GM21529 (cell line): ENCODE measurements around the gene KRTAP5-6.

Source experiments
- ATAC-seq: cut with Tn5 transposase; IDR thresholded peaks from one replicate; pipeline ENCODE4 v1.9.1; 2021; ENCODE audit not compliant: unreplicated experiment

The KRTAP5-6 gene

GRCh38 chr11:1701091-1701807 lies 4.3 kb downstream of the KRTAP5-6 start:
- no peak for ATAC-seq

GRCh38 chr11:1702506-1702905 lies 5.5 kb downstream of the KRTAP5-6 start:
- no peak for ATAC-seq

GRCh38 chr11:1703146-1703545 lies 6.2 kb downstream of the KRTAP5-6 start:
- ATAC-seq, result no peak

GRCh38 chr11:1705126-1706052 lies 8.4 kb downstream of the KRTAP5-6 start:
- ATAC-seq, result no peak

- ATAC-seq, result no peak
Measured at GRCh38 chr11:1706634-1707400, 9.8 kb downstream of the KRTAP5-6 start.

- no peak for ATAC-seq
Measured at GRCh38 chr11:1707751-1708150, 10.8 kb downstream of the KRTAP5-6 start.

- no peak for ATAC-seq
Measured at GRCh38 chr11:1708716-1709115, 11.7 kb downstream of the KRTAP5-6 start.

GRCh38 chr11:1714908-1715885 lies 18.2 kb downstream of the KRTAP5-6 start:
- no peak for ATAC-seq

GRCh38 chr11:1717745-1718144 lies 20.8 kb downstream of the KRTAP5-6 start:
- no peak for ATAC-seq

GRCh38 chr11:1718326-1718725 lies 21.3 kb downstream of the KRTAP5-6 start:
- ATAC-seq, result no peak

GRCh38 chr11:1719781-1720180 lies 22.8 kb downstream of the KRTAP5-6 start:
- no peak for ATAC-seq

GRCh38 chr11:1727096-1727690 lies 30.2 kb downstream of the KRTAP5-6 start:
- no peak for ATAC-seq

- no peak for ATAC-seq
Measured at GRCh38 chr11:1727861-1728260, 30.9 kb downstream of the KRTAP5-6 start.

GRCh38 chr11:1728301-1728700 lies 31.3 kb downstream of the KRTAP5-6 start:
- no peak for ATAC-seq

- no peak for ATAC-seq
Measured at GRCh38 chr11:1728931-1729691, 32.1 kb downstream of the KRTAP5-6 start.

GRCh38 chr11:1729692-1730011 lies 32.7 kb downstream of the KRTAP5-6 start:
- no peak for ATAC-seq

GRCh38 chr11:1730059-1730629 lies 33.1 kb downstream of the KRTAP5-6 start:
- no peak for ATAC-seq

- no peak for ATAC-seq
Measured at GRCh38 chr11:1731451-1732059, 34.6 kb downstream of the KRTAP5-6 start.
